Activated CD4-positive, CD25-positive, alpha-beta regulatory T cell treated with anti-CD3 and anti-CD28 coated beads, Interleukin-2, amount 50 U/mL, for 24 hours (primary cell): ENCODE results near the gene SMIM29.
A peak's percentile ranks its signal among the peaks of the same experiment; 100 is the strongest.
"Not testable (repeated sequence)": the region's sequence is repeated elsewhere in the genome, so short reads cannot be mapped to it uniquely, and the experiment has no call there.

Experiments used
- ATAC-seq, 2 donors: fragments of 150-1000 bp; cut with Tn5 transposase; one replicate each; pipeline ENCODE4 v1.10.0; 2021; ENCODE audit warnings: mild to moderate bottlenecking in 1 of 2, moderate library complexity in 1 of 2

The SMIM29 gene

DNA sequence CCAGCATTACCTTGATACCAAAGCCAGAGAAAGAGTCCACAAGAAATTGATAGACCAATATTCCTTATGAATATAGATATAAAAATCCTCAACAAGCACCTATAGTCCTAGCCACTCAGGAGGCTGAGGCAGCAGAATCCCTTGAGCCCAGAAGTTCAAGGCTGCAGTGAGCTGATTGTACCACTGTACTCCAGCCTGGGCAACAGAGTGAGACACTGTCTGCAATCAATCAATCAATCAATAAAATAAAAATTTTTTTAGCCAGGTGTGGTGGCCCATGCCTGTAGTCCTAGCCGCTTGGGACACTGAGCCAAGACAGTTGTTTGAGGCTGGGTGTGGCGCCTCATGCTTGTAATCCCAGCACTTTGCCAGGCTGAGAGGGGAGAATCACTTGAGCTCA is 18.9 kb upstream of the SMIM29 start:
- no peak for ATAC-seq

DNA sequence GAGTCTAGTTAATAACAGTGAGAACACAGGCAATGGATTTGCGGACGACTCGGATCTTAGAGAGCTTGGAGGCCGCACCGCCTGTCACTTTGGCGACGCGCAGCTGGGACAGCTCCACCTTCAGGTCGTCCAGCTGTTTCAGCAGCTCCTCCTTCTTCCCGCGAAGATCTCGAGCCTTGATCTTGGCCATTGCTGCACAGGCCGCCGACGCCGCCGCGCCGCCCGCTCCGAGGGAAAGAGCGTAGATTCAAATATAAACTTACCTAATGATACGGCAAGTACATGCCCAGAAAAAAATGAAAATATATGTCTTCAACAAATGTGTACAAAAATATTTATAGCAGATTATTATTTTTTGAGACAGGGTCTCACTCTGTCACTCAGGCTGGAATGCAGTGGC is 14.7 kb upstream of the SMIM29 start:
- ATAC-seq = not testable (repeated sequence)

DNA sequence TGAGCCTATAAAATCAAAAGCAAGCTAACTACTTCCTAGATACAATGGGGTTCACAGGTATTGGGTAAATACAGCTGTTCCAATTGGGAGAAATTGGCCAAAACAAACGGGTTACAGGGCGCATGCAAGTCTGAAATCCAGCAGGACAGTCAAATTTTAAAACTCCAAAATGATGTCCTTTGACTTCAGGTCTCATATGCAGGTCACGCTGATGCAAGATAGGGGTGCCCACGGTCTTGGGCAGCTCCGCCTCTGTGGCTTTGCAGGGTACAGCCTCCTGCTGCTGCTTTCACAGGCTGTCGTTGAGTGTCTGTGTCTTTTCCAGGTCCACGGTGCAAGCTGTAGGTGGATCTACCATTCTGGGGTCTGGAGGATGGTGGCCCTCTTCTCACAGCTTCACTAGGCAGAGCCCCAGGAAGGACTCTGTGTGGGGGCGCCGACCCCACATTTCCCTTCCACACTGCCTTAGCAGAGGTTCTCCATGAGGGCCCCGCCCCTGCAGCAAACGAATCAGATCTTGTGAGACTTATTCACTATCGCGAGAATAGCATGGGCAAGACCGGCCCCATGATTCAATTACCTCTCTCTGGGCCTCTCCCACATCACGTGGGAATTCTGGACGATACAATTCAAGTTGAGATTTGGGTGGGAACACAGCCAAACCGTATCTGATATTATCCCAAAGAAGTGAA is 11.9 kb upstream of the SMIM29 start:
- ATAC-seq = no peak

DNA sequence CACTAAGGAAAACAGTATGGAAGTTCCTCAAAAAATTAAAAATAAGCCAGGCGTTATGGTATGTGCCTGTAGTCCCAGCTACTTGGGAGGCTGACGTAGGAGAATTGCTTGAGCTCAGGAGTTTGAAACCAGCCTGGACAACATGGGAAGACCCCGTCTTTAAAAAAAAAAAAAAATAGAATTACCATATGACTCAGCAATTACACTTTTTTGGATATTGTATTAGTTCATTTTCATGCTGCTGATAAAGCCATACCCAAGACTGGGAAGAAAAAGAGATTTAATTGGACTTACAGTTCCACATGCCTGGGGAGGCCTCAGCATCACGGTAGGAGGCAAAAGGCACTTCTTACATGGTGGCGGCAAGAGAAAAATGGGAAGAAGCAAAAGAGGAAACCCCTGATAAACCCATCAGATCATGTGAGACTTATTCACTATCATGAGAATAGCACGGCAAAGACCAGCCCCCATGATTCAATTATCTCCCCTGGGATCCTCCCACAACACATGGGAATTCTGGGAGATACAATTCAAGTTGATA is 10.8 kb upstream of the SMIM29 start:
- ATAC-seq = no peak

DNA sequence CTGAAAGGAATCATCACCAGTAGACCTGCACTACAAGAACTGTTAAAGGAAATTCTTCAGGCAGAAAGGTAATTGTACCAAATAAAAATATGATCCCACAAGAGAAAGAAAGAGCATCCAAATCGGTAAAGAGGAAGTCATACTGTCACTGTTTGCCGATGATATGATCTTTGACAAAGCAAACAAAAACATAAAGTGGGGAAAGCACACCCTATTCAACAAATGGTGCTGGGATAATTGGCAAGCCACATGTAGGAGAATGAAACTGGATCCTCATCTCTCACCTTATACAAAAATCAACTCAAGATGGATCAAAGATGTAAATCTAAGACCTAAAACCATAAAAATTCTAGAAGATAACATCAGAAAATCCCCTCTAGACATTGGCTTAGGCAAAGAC is 3.6 kb upstream of the SMIM29 start:
- not testable (repeated sequence) for ATAC-seq

DNA sequence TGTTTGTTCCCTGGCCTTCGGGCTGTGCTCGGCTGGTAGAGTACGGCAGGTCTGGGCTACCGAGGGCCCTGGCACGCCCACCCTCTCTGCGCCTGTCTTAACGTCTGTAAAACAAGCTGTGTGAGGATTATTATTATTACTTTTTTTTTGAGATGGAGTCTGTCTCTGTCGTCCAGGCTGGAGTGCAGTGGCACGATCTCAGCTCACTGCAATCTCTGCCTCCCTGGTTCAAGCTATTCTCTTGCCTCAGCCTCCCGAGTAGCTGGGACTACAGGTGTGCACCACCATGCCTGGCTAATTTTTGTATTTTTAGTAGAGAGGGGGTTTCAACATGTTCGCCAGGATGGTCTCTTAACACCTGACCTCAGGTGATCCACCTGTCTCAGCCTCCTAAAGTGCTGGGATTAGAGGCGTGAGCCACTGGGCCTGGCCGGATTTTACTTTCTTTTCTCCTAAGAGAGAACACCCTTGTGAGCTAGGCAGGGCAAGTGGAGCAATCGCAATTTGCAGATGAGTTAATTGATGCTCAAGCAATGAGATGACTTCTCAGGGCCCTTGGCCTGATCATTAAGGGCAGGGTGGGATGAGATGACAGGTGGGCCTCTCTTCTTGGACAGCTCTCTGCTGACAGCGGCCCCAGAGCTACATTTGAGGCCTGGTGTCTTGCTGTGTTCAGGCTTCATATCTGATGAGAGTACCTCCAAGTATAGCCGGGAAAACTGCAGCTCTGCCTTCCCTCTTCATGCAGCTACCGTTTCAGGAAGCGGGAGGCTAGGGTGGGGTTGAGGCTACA is 859 bp upstream of the SMIM29 start:
- peak; percentile 26 to 34 for ATAC-seq

DNA sequence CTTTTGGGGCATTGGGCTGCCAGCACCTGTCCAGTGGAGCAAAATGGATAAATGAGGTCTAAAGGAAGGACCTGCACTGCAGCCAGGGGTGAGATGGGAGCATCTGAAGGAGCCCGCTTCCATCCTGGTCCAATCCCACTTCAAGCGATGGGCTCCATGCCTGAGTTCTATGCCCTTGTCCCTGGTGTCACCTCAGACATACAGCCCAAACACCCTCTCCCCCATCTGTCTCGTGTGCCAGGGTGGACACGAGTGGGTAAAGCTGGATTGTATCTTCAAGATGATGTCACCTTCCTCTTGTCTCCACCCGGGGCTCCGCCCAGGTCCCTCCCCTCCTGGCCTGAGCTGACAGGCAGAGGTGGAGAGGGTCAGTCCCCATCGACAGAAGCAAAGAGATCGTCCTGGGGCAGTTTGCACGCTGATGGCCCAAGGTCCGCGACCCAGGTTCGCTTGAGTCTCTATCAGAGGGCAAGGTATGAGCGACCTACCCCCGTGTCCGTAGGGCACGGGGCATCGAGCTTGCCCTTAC is 544 bp downstream of the SMIM29 start:
- no peak for ATAC-seq

DNA sequence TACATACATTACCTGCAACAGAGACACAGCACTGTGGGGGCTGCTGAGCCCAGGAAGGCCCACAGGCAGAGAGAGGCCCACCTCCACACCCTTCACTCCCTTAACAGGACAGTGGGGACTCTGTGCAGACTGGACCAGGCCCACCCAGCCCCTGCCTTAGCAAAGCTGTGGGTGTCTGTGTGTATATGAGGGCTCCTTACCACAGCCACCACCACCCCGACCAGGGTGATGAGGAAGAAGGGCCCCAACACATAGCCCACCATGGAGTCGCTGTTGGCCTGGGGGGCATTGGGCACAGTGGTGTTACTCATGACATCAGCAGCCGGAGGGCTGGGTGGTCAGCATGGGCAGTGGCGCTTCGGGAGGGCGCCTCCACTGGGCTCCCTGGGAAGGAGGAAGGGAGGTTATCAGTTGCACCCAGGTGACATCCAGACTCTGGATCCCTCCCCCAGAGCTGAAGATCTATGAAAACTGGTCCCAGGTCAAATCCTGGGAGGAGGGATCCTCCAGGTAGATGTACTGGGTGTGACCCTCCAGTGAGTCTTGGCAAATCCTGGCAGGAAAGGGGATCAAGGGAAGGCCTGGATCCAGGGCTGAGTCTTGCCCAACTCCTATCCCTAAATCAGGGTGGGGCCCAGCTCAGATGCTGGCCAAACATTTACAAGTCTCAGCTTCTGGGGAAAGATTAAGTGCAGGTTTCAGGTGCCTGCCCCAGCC is 1.2 kb downstream of the SMIM29 start:
- no peak for ATAC-seq

DNA sequence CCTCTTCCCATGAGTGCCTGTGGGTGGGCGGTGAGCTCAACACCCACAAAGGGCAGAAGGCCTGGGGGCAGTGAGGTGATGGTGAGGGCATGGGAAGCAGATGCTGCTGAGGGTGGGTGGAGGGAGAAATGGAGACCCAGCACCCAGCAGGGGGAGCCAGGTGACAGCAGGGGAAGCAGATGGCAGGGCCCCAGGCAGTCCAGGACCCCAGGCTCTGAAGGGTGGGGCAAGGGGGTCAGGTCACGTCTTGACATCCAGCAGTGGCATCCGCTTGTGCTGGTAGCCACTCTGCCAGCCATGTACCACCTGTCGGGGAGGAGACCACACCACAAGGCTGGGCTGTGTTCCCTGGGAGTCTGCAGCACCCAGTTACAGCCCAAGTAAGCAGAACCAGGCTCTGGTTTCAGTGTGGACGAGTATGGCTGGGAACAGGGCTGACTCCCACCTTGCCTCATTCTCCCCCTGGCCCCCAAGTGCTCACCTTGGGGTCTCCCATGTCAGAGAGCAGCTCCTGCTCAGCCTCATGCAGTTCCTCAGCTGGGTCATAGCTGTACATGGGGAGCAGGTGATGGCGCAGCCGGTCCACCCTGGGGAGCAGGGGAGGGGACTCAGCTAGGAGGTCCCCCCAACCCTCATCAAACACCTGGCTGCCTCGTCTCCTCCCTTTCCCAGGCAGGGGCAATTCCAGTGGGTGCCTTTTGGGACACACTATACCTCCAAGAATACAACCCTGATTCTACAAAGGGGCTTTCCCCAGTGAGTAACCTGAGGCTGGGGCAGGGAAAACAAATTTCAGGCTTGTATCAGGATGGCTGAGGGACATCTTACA is 2.0 kb downstream of the SMIM29 start:
- ATAC-seq = no peak

DNA sequence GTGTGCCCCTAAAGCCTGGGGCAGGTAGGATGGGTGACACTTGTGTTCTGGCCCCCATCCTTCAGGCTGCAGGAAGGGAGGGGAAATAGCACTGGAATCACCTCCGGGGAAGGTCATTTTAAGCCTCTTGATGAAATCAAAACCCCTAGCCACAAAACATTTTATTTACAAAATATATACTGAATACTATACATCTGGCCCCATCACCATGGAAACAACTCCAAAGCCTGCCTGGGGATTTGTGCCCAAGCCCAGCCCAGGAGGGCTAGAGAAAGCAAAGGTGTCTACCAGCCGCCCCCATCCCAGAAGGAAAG is 2.6 kb downstream of the SMIM29 start:
- ATAC-seq = no peak

DNA sequence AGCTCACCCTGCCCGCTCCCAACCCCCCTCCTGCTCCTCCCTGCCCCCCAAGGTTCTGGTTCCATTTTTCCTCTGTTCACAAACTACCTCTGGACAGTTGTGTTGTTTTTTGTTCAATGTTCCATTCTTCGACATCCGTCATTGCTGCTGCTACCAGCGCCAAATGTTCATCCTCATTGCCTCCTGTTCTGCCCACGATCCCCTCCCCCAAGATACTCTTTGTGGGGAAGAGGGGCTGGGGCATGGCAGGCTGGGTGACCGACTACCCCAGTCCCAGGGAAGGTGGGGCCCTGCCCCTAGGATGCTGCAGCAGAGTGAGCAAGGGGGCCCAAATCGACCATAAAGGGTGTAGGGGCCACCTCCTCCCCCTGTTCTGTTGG is 3.1 kb downstream of the SMIM29 start:
- ATAC-seq = not testable (repeated sequence)

DNA sequence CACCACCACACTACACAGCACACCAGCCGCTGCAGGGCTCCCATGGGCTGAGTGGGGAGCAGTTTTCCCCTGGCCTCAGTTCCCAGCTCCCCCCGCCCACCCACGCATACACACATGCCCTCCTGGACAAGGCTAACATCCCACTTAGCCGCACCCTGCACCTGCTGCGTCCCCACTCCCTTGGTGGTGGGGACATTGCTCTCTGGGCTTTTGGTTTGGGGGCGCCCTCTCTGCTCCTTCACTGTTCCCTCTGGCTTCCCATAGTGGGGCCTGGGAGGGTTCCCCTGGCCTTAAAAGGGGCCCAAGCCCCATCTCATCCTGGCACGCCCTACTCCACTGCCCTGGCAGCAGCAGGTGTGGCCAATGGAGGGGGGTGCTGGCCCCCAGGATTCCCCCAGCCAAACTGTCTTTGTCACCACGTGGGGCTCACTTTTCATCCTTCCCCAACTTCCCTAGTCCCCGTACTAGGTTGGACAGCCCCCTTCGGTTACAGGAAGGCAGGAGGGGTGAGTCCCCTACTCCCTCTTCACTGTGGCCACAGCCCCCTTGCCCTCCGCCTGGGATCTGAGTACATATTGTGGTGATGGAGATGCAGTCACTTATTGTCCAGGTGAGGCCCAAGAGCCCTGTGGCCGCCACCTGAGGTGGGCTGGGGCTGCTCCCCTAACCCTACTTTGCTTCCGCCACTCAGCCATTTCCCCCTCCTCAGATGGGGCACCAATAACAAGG is 3.6 kb downstream of the SMIM29 start:
- not testable (repeated sequence) for ATAC-seq

DNA sequence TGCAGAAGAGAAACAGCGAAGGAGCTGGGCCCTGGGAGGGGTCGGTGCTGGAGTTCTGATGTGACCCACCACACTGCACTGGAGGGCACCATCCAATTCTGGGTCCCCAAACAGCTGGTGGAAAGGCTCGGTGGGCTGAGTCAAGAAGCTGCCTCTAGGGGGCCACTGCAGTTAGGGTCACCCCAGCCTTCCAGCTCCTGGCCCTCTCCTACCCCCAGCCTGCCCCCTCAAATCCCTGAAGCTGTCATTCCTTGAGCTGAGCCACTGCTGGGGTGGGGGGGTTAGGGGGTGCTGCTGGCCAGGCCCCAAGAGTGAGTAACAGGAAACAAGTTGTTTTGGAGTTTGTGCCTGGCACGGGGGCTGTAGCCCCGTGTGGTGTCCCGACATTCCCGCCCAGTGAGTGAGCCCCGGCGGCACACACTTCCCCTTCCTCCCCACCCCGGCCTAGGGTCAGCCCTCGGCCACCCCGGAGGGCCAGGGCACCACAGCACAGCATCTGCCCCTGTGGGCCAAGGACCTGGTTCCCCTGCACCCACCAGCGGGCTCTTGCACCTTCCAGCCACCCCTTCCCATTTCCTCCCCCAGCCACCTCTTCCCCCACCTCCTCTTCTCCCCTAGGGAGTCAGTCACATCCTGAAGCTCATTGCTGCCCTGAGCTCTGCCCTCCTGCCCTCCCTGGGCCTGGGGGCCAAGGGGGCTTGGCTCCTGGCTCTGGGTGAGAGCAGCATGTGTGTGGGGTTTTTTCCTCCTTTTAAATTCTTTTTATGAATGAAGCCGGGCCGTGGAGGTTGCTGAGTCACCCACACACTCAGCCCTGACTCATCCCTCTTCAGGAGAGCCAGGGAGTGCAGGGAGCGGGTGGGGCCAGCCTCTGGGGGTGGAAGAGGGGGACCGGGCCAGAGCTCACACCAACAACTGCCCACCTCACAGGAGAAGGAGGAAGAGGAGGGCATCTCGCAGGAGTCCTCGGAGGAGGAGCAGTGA is 4.6 kb downstream of the SMIM29 start:
- ATAC-seq = peak; percentile 54 to 58

DNA sequence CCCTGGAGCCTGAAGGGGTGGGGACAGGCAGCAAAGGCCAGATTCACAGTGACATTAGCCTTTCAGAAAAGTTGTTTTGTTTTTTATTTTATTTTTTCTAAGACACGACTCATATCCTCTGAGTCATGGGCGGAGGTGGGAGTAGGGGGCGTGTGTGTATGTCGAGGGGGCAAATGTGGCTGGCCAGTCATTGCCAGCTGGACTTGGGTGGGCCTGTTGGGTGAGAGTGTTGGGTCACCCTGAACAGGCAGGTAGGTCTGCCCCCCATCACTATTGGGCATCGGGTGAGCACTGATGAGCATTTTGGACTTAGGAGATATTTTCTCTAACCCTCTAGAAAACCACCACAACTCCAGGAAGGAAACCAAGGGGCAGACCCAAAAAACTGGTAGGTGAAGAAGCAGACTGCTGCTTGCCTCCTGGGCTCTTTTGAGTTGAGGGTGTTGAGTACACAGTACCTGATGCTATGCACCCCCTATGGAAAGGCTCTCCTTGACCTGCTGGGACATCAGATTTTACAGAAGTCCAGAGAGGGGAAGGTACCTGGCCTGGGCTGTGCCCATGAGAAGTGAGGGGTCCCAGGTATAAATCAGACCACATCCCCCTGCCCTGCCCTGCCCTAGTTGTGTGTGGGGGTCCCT is 5.6 kb downstream of the SMIM29 start:
- no peak for ATAC-seq

DNA sequence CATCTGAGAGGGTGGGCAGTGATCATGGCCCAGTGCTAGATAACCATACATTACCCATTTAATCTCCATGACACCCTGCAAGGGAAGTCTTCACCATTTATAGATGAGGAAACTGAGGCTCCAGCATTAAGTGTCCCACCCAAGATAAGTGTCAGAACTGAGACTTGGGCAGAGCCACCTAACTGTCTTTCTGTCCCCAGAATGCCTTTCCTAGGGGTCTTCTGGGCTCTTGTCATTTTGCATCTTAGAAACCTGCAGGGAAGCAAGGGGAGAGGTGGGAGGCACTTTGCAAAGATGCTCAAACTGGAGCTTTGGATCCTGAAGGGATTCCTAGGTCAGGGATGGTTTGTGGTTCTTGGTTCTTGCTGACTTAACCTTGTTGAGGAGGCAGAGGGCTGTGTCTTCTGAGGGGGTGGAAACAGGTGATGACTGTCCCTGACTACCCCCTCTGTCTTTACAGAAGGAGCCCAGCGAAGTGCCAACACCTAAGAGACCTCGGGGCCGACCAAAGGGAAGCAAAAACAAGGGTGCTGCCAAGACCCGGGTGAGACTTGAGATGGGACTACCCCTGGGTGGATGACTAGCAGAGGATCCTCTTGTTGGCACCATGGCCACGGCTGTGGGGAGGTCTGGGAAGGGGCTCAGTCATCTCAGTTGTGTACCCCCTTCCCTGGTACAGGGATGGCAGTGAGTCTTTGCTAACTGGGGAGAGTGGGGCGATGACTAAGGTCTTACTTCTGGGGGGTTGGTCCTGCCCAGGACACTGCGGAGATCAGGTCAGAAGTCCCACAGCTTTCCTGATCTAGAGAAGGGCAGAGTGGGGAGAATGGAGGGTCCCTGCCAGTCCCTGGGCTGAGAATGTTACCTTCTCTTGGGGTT is 6.3 kb downstream of the SMIM29 start:
- ATAC-seq = no peak

DNA sequence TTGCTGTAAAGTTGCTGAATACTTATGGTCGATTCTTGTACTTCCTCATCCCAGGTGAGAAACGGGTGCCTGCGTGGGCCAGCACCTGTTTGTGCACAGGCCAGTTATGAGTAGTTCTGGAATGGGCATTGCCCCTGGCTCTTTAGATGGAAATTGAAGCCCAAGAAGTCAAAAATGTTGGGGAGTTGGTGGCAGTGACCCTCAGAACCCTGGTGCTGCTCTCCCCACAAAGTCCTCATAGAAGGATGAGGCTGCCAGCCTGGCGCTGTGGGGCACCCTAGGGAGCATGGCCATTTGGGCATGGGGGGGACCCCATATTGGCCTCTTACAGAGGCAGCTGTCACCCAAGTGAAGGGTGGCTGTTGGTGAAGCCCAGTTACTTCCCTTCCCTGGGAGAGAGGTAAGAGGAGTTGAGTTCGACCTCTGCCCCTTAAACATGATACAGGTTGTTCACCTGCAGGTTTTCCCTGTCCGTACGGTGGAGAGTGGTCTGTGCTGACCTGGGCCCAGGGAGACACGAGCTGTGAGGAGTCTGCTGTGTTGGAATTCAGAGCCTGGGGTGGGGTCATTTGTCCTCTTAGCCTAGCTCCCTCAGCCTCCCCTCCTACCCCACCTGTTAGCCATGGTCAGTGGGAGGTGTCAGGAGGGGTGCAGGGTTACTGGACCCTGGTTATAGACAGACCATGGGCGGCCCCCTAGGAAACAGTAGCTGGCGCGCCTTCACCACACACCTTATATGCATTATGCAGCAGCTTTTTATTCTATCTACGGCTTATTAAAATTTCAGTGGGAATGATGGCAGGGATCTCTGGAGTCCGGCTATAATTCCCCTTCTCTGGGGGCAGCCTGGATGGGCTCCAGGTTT is 7.2 kb downstream of the SMIM29 start:
- ATAC-seq = no peak

DNA sequence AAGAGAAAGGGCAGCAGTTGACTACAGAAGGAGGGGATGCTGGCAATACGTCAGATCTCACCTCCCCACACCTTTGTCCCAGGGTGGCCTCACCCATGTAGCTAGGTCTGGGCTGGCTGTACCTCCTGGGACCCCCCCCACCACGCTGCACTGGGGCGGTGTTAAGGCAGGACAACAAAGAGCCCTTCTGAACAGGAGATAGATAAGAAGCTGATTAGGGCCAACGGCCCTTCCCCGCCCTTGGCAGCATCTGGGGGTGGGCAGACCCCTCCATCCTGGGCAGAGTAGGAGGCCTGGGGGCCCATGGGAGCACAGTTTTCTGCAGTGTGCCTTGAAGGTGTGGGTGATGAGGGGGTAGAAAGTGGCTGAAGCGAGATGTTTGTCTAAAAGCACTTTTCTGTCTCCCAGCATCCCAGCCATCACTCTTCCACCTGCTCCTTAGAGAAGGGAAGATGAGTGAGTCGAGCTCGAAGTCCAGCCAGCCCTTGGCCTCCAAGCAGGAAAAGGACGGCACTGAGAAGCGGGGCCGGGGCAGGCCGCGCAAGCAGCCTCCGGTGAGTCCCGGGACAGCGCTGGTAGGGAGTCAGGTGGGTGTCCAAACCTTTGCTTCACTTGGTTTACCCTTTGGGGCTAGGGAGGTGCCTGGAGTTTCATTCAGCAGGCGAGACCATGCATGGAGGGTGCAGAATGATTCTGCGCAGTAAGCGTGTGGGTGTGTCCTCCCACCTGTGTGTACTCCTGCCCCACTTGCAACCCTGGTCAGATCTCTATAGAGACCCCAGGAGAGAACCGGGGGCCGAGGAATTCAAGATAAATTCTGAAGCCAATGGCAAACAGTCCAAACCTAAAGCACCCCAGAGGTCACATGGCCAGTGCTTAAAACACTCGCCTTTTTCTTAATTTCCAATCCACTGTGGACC is 8.2 kb downstream of the SMIM29 start:
- ATAC-seq = no peak
